22Rv1 (cell line): Measurements from ENCODE around the gene BBS1.
"Not testable (repeated sequence)": the region's sequence is repeated elsewhere in the genome, so short reads cannot be mapped to it uniquely, and the experiment has no call there.

Experiments used
- ZFX ChIP-seq: fragments of 450-650 bp; IDR thresholded peaks from 2 replicates; pipeline ENCODE4 v1.6.1; 2017; ENCODE audit warnings: antibody characterized with exemption, borderline replicate concordance
- TF ChIP-seq, protein P1 (sequence below): fragments of 450-650 bp; IDR thresholded peaks from 2 replicates; pipeline ENCODE4 v1.5.1; 2017; ENCODE audit warnings: mild to moderate bottlenecking

DNA sequence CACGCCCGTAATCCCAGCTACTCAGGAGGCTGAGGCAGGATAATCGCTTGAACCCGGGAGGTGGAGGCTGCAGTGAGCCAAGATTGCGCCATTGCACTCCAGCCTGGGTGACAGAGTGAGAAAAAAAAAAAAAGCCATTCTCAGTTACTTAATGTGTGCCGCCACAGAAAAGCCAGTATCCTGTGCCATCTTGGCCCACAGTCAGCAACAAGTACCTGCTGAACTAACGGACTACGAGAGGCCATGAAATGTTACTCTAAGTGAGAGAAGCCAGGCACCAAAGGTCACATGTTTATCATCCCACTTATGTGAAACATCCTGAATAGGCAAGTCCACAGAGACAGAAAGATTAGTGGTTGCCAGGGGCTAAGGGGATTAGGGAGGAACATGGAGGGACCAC lies 30.2 kb downstream of the BBS1 start:
- TF ChIP-seq, protein P1, sequence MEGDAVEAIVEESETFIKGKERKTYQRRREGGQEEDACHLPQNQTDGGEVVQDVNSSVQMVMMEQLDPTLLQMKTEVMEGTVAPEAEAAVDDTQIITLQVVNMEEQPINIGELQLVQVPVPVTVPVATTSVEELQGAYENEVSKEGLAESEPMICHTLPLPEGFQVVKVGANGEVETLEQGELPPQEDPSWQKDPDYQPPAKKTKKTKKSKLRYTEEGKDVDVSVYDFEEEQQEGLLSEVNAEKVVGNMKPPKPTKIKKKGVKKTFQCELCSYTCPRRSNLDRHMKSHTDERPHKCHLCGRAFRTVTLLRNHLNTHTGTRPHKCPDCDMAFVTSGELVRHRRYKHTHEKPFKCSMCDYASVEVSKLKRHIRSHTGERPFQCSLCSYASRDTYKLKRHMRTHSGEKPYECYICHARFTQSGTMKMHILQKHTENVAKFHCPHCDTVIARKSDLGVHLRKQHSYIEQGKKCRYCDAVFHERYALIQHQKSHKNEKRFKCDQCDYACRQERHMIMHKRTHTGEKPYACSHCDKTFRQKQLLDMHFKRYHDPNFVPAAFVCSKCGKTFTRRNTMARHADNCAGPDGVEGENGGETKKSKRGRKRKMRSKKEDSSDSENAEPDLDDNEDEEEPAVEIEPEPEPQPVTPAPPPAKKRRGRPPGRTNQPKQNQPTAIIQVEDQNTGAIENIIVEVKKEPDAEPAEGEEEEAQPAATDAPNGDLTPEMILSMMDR, result not testable (repeated sequence)
- TF ChIP-seq ZFX, result not testable (repeated sequence)
